GM12878 (cell line): ENCODE results near the gene CEP89. TPM values are rescaled to one million over a fixed set of nuclear protein-coding genes. Genes with fewer than 3 reads are reported as not detected.

ENCODE experiments used
- ATAC-seq: fragments of 200-7000 bp; cut with Tn5 transposase; 3 replicates; pipeline ENCODE4 v1.9.1; 2020; ENCODE audit warnings: mild to moderate bottlenecking, moderate library complexity
- BruUV-seq: library from RNA; stranded (reverse); fragments of 400-500 nt; replicated peaks from 2 replicates; lab custom pipeline; 2021; lab: Mats Ljungman, UMichigan
- CTCF ChIA-PET: fragments of 300-600 bp; sonication (Branson Sonifier 250); formaldehyde crosslinking; extraction: SDS; loops from one replicate; lab custom pipeline; 2021; ENCODE audit warnings: inconsistent platforms; lab: Yijun Ruan, JAX
- POLR2A ChIA-PET: fragments of 350-600 bp; formaldehyde crosslinking; extraction: SDS; loops from one replicate; lab custom pipeline; 2021; ENCODE audit warnings: inconsistent platforms; lab: Charles Lee
- RAD21 ChIA-PET: fragments of 300-600 bp; sonication (Branson Sonifier 250); formaldehyde crosslinking; loops from one replicate; lab custom pipeline; 2023; ENCODE audit warnings: antibody characterized with exemption; ENCODE audit not compliant: unreplicated experiment; lab: Charles Lee
- SMC1A ChIA-PET: fragments of 300-600 bp; sonication (Branson Sonifier 250); formaldehyde crosslinking; loops from one replicate; lab custom pipeline; 2023; ENCODE audit not compliant: unreplicated experiment, uncharacterized antibody; lab: Charles Lee
- DNase-seq: peaks from one replicate; pipeline ENCODE4 v3.0.0-alpha.2; 2011; ENCODE audit warnings: low read depth, low spot score
- FAIRE-seq: peaks from 3 replicates; lab custom pipeline; 2011; peaks lifted over from hg19 to GRCh38; lab: Jason Lieb, UNC
- H2AFZ ChIP-seq: 2 replicates; pipeline ENCODE4 v1.6.0; 2011; ENCODE audit warnings: low read depth, low read length, control low read depth; ENCODE audit not compliant: control insufficient read depth
- H3K27ac ChIP-seq: 2 replicates; pipeline ENCODE4 v1.5.1; 2011; ENCODE audit warnings: control low read depth; ENCODE audit not compliant: control insufficient read depth, insufficient read depth
- H3K27me3 ChIP-seq, 2 experiments: replicated peaks in 1 of 2; 2 replicates each; pipeline versions ENCODE4 v1.6.0 to v1.6.1; 2011; ENCODE audit warnings: low read length in 1 of 2; ENCODE audit not compliant: control insufficient read depth in 2 of 2, insufficient read depth in 2 of 2
- H3K36me3 ChIP-seq, 2 experiments: 2 replicates each; pipeline ENCODE4 v1.5.1; 2011; ENCODE audit warnings: low read length in 1 of 2; ENCODE audit not compliant: control insufficient read depth in 2 of 2, insufficient read depth in 2 of 2
- H3K4me1 ChIP-seq: 2 replicates; pipeline ENCODE4 v1.6.1; 2011; ENCODE audit warnings: mild to moderate bottlenecking, low read length, moderate library complexity, mixed read lengths; ENCODE audit not compliant: control insufficient read depth, insufficient read depth
- H3K4me2 ChIP-seq: 2 replicates; pipeline ENCODE4 v1.6.0; 2011; ENCODE audit warnings: control low read depth; ENCODE audit not compliant: control insufficient read depth, insufficient read depth
- H3K4me3 ChIP-seq: fragments of 200-600 bp; sonication (generic); 2 replicates; pipeline ENCODE4 v1.5.1; 2016
- H3K79me2 ChIP-seq: 2 replicates; pipeline ENCODE4 v1.6.0; 2011; ENCODE audit warnings: low read length; ENCODE audit not compliant: control insufficient read depth, insufficient read depth
- H3K9ac ChIP-seq: 2 replicates; pipeline ENCODE4 v1.8.0; 2011; ENCODE audit warnings: low read length, control low read depth, mixed read lengths; ENCODE audit not compliant: control insufficient read depth, insufficient read depth
- H3K9me3 ChIP-seq: replicated peaks from 3 replicates; pipeline ENCODE4 v1.5.1; 2011; ENCODE audit warnings: mild to moderate bottlenecking, low read length; ENCODE audit not compliant: control insufficient read depth, insufficient read depth
- H4K20me1 ChIP-seq: 2 replicates; pipeline ENCODE4 v1.6.0; 2011; ENCODE audit not compliant: control insufficient read depth, insufficient read depth
- E2F4 ChIP-seq: IDR thresholded peaks from 2 replicates; pipeline ENCODE4 v1.6.1; 2012; ENCODE audit warnings: low read depth, low read length, improper control_type of control experiment
- HDAC6 ChIP-seq: fragments of 200-600 bp; sonication (generic); IDR thresholded peaks from one replicate; pipeline ENCODE4 v1.8.0; 2017; ENCODE audit warnings: antibody characterized with exemption; ENCODE audit not compliant: unreplicated experiment
- MTA2 ChIP-seq: fragments of 450-650 bp; IDR thresholded peaks from 2 replicates; pipeline ENCODE4 v1.6.1; 2016; ENCODE audit warnings: low read depth, mild to moderate bottlenecking, moderate library complexity
- NFYA ChIP-seq: IDR thresholded peaks from 2 replicates; pipeline ENCODE4 v1.6.1; 2011; ENCODE audit warnings: low read depth, mild to moderate bottlenecking, low read length, improper control_type of control experiment, borderline replicate concordance
- NKRF ChIP-seq: fragments of 450-650 bp; conservative IDR thresholded peaks from 2 replicates; pipeline ENCODE4 v1.6.1; 2017; ENCODE audit warnings: mild to moderate bottlenecking, moderate library complexity
- RAD21 ChIP-seq: IDR thresholded peaks from 2 replicates; pipeline ENCODE4 v1.6.1; 2011; ENCODE audit warnings: mild to moderate bottlenecking, low read depth, low read length, moderate library complexity; ENCODE audit not compliant: insufficient read depth
- SMC3 ChIP-seq: IDR thresholded peaks from 2 replicates; pipeline ENCODE4 v1.6.1; 2011; ENCODE audit warnings: low read length, improper control_type of control experiment, borderline replicate concordance
- ZBTB40 ChIP-seq: fragments of 450-650 bp; IDR thresholded peaks from 2 replicates; pipeline ENCODE4 v1.6.1; 2016; ENCODE audit warnings: mild to moderate bottlenecking, moderate library complexity, borderline replicate concordance
- ZNF687 ChIP-seq: fragments of 450-650 bp; IDR thresholded peaks from 2 replicates; pipeline ENCODE4 v1.6.1; 2017; ENCODE audit warnings: mild to moderate bottlenecking, moderate library complexity
- WGBS: methylation state at CpG from one replicate; pipeline ENCODE4 v1.1.6; 2016; ENCODE audit warnings: low lambda C conversion rate; ENCODE audit not compliant: insufficient replicate concordance, insufficient coverage; ENCODE audit errors: missing lambda C conversion rate; 5-methylcytosine and 5-hydroxymethylcytosine counted together
- in situ Hi-C: fragments of 300-500 bp; cut with MboI; formaldehyde crosslinking; loops from 9 replicates; pipeline ENCODE4 v1.14.3; 2018; ENCODE audit warnings: mixed read lengths
- intact Hi-C: fragments of 100-400 bp; cut with micrococcal nuclease; formaldehyde crosslinking; loops from one replicate; pipeline ENCODE4 v1.14.2; 2022; ENCODE audit not compliant: unreplicated experiment
- polyA plus RNA-seq, 11 experiments: library from polyadenylated mRNA; depleted of rRNA in 4 of 11; unstranded in 6 of 11; stranded (reverse) in 5 of 11; fragments of >200 nt; fragmentation: Nextera tagmentation in 4 of 11; fragmentation: Illumina TruSeq in 1 of 11; extraction: Ambion mirVana in 4 of 11; extraction: Trizol in 1 of 11; gene quantifications; 1 replicate in 1 of 11; 2 replicates in 10 of 11; pipeline versions ENCODE4 v1.2.1 to v1.2.3, GENCODE V29; 2011 to 2016; ENCODE audit warnings: inconsistent platforms in 2 of 11, missing spikeins in 2 of 11, low read depth in 1 of 11
- total RNA-seq, 4 experiments: library from RNA; depleted of rRNA in 3 of 4; stranded (reverse); fragments of >200 nt in 3 of 4; fragmentation: Illumina TruSeq in 1 of 4; extraction: Trizol in 1 of 4; gene quantifications; 2 replicates each; pipeline versions ENCODE4 v1.2.1 to v1.2.3, GENCODE V29; 2013 to 2021

Gene CEP89
- total and polyA plus RNA-seq, 10 of the 15 experiments (the other 5 are each of a cell fraction or from before 2014, with no cell fraction given) = 6.0 to 19.3 (median 10.2) TPM

- RAD21 ChIA-PET = no interaction called here
- H3K4me2 ChIP-seq = no peak overlapping the region
- 78% methylated on average over 5 of the region's 5 CpGs for WGBS
- TF ChIP-seq SMC3 = no peak
- TF ChIP-seq ZNF687 = no peak
- no peak for TF ChIP-seq RAD21
- TF ChIP-seq ZBTB40 = 0 out of 2 replicates have a peak, but pooled peaks have one; percentile 19
- no peak for TF ChIP-seq HDAC6
- no peak for TF ChIP-seq NKRF
- TF ChIP-seq NFYA = no peak
- no peak for TF ChIP-seq MTA2
- TF ChIP-seq E2F4 = no peak
- TF ChIP-seq, all 136 proteins: peak for 1
- no peaks in the 10 kb centered on the region for H3K27me3 ChIP-seq
- no peak overlapping the region for H2AFZ ChIP-seq
- intact Hi-C loops = no loop called here
- no peaks in the 10 kb centered on the region for H3K9me3 ChIP-seq
- H3K36me3 ChIP-seq = no peaks in the 10 kb centered on the region
- POLR2A ChIA-PET = no interaction called here
- H3K4me1 ChIP-seq = no peaks in the 10 kb centered on the region
- FAIRE-seq = no peak
- in situ Hi-C loops = no loop called here
- SMC1A ChIA-PET = no interaction called here
- H4K20me1 ChIP-seq = no peaks in the 10 kb centered on the region
- H3K4me3 ChIP-seq = no peak overlapping the region
- no peak overlapping the region for H3K9ac ChIP-seq
- CTCF ChIA-PET = no interaction called here
- H3K79me2 ChIP-seq = no peaks in the 10 kb centered on the region
- no peak for ATAC-seq
- H3K27ac ChIP-seq = no peak overlapping the region
- DNase-seq = no peak
- no TSS peak for BruUV-seq
These were observed 114.2 kb downstream of the CEP89 start for GRCh38 chr19:32857584-32857983.
